ENCODE measurements around the gene DCAKD. TPM values are rescaled to one million over a fixed set of nuclear protein-coding genes. Genes with fewer than 3 reads are reported as not detected.

The DCAKD gene
- total RNA-seq, 2 donors from 2014 or later, result 91.1 to 111 TPM

DNA sequence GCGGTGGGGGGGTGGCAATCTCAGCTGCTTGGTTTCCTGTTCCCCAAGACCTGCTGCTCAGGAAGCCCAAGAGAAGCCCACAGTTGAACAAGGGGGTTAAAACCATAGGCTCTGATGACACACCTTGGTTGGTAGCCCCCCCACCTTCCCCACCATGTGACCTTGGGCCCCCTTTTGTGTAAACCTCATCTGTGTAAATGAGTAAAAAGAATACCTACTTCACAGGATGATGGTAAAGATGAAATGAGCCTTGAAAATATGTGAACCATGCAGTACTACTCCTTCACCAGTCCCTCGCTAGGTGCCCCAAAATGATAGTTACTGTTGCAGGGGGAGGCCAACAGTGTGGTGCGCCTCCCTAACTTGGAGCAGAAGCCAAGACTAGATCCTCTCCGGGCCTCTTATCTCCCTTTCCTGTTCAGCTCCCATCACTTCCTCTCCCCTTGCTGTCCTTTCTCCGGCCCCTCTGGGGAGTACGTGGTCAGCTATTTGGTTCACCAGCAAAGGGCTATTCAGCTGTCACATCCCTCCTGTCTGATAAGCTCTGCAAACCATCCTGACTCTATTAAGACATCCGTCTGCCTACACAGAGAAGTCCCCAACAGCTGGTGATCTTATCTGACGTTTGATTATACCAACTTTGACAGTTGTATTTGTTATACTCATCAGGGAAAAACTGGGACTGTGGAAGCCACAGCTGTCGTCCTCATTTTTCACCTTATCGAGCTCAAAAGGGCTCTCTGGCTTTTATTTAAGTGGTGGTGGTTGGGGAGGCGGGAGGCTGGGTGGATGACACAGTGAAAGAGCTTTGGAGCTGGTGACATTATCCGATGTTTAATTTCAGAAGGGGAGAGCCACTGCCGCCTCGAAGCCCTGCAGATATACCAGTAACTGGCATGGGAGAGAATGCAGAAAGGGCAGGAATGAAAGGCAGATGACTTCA lies 19.9 kb downstream of the DCAKD start:
- Histone ChIP-seq H3K4me1 (replicated peaks) (no peaks in the 10 kb centered on the region), H3K4me3 (no peak overlapping the region), H3K36me3 (peaks cover 7 to 10% of the 10 kb centered on the region in 2 donors), H3K27me3 (replicated peaks; ENCODE audit: insufficient read depth) (no peaks in the 10 kb centered on the region), H3K27ac (no peak overlapping the region), H3K9me3 (no peaks in the 10 kb centered on the region)
- no peak for DNase-seq (ENCODE audit: low spot score)
- TF ChIP-seq, protein P1, sequence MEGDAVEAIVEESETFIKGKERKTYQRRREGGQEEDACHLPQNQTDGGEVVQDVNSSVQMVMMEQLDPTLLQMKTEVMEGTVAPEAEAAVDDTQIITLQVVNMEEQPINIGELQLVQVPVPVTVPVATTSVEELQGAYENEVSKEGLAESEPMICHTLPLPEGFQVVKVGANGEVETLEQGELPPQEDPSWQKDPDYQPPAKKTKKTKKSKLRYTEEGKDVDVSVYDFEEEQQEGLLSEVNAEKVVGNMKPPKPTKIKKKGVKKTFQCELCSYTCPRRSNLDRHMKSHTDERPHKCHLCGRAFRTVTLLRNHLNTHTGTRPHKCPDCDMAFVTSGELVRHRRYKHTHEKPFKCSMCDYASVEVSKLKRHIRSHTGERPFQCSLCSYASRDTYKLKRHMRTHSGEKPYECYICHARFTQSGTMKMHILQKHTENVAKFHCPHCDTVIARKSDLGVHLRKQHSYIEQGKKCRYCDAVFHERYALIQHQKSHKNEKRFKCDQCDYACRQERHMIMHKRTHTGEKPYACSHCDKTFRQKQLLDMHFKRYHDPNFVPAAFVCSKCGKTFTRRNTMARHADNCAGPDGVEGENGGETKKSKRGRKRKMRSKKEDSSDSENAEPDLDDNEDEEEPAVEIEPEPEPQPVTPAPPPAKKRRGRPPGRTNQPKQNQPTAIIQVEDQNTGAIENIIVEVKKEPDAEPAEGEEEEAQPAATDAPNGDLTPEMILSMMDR (IDR thresholded peaks at IDR 0.05), result no peak
- TF ChIP-seq POLR2A (IDR thresholded peaks at IDR 0.05), result no peak
- TF ChIP-seq POLR2AphosphoS5 (IDR thresholded peaks at IDR 0.05), result no peak
- WGBS, result 63% methylated on average over 14 of the region's 14 CpGs
- intact Hi-C loops (cut with DNase I), result no loop called here

DNA sequence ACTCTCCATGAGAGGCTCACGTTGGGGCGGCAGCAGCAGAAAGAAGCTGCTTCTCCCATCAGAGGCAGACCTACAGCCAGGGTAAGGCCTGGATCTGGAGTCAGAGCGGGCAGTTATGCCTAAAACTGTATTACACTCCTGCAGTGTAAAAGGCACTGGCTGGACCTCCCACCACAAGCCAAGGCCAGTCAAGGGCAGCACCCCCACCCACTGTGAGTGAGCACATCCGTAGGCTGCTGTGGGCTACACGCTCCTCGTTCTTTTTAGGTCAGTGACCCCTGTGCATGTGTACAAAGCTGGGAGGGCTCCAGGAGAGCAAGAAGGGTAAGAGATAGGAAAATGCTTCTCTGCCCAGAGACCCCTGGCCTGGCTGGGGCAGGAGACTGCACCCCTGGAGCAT lies 20.7 kb downstream of the DCAKD start:
- H3K27ac ChIP-seq, result no peak overlapping the region
- H3K36me3 ChIP-seq, result peaks cover 7 to 10% of the 10 kb centered on the region in 2 donors
- intact Hi-C loops (cut with DNase I), result no loop called here
- H3K27me3 ChIP-seq (replicated peaks; ENCODE audit: insufficient read depth), result no peaks in the 10 kb centered on the region
- H3K4me3 ChIP-seq, result no peak overlapping the region
- H3K9me3 ChIP-seq, result no peaks in the 10 kb centered on the region
- no peak for DNase-seq (ENCODE audit: low spot score)
- 85% methylated on average over 6 of the region's 6 CpGs for WGBS
- no peaks in the 10 kb centered on the region for H3K4me1 ChIP-seq (replicated peaks)
- TF ChIP-seq, protein P1 (IDR thresholded peaks at IDR 0.05), result no peak
- TF ChIP-seq POLR2A (IDR thresholded peaks at IDR 0.05) (no peak), POLR2AphosphoS5 (IDR thresholded peaks at IDR 0.05) (no peak)

DNA sequence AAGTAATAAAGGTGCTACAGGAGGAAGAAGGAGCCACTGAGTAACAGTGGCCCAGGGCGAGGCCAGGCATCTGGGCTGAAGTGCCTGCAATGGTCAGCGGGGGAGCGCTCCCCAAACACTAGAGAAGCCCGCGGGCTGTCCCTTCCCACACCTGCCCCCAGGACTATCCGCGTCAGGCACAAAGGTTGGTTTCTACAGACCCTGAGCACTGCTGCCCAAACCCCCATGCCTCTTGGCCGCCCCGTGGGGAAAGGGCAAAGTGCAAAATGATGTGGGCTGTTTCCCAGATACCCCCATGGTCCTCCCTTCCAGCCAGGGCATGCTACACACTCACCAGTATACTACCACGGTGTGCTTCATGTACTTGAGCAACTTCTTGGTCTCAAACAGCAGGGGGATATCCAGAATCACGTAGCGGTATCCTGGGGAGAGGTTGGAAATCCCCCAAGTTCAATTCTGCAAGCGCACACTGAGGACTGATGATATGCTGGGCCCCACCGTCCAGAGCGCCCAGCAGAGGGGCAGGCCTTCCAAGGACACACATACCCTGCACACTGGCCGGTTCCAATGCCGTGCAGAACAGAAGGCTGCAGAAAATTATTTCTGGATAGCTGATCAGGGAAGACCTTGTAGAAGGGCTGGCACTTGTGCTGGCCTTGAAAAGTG lies 21.5 kb downstream of the DCAKD start:
- Histone ChIP-seq H3K27me3 (replicated peaks; ENCODE audit: insufficient read depth) (no peaks in the 10 kb centered on the region), H3K4me3 (no peak overlapping the region), H3K27ac (no peak overlapping the region), H3K4me1 (replicated peaks) (no peaks in the 10 kb centered on the region), H3K9me3 (no peaks in the 10 kb centered on the region), H3K36me3 (peaks cover 7 to 10% of the 10 kb centered on the region in 2 donors)
- 87% methylated on average over 17 of the region's 17 CpGs for WGBS
- no peak for DNase-seq (ENCODE audit: low spot score)
- intact Hi-C loops (cut with DNase I), result no loop called here
- TF ChIP-seq POLR2AphosphoS5 (IDR thresholded peaks at IDR 0.05) (no peak), POLR2A (IDR thresholded peaks at IDR 0.05) (no peak)
- TF ChIP-seq, protein P1 (IDR thresholded peaks at IDR 0.05), result no peak

DNA sequence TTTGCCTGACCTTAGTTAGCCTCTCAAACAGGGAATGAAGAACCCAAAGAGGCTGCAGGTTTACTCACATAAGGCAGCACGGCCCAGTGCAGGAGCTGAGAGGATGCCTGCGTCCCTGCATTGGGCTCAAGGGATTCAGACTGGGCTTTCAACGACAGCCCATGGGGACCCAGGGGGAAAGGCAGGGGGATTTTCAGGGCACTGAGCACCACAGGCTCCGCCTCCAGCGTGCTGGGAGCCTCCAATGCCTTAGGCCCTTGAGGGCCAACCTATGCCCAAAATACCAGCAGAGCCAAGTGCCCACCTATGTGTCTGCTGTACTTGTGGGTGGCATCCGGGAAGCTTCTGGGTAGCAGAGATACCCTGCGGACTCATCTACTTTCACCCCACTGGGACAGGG lies 22.3 kb downstream of the DCAKD start:
- Histone ChIP-seq H3K27me3 (replicated peaks; ENCODE audit: insufficient read depth) (no peaks in the 10 kb centered on the region), H3K9me3 (no peaks in the 10 kb centered on the region), H3K4me1 (replicated peaks) (no peaks in the 10 kb centered on the region), H3K36me3 (peaks cover 3 to 10% of the 10 kb centered on the region in 2 donors), H3K27ac (no peak overlapping the region), H3K4me3 (no peak overlapping the region)
- intact Hi-C loops (cut with DNase I), result no loop called here
- TF ChIP-seq POLR2AphosphoS5 (IDR thresholded peaks at IDR 0.05) (no peak), POLR2A (IDR thresholded peaks at IDR 0.05) (no peak)
- TF ChIP-seq, protein P1 (IDR thresholded peaks at IDR 0.05), result no peak
- no peak for DNase-seq (ENCODE audit: low spot score)
- WGBS, result 85% methylated on average over 7 of the region's 7 CpGs
